Fibroblast of lung (primary cell): Measurements from ENCODE around the gene CYBA. TPM values are rescaled to one million over a fixed set of nuclear protein-coding genes. Genes with fewer than 3 reads are reported as not detected.

Source experiments
- DNase-seq, 2 donors: peaks; one replicate each; pipeline versions ENCODE4 v3.0.0 to v3.0.0-alpha.2; 2010; ENCODE audit warnings: low read depth in 2 of 2
- H2AFZ ChIP-seq: 2 replicates; pipeline ENCODE4 v1.5.1; 2012; ENCODE audit warnings: low read length, control low read depth, inconsistent platforms
- H3K27ac ChIP-seq: 2 replicates; pipeline ENCODE4 v1.5.1; 2011; ENCODE audit warnings: low read length, control low read depth; ENCODE audit not compliant: insufficient read depth
- H3K27me3 ChIP-seq: 2 replicates; pipeline ENCODE4 v1.5.1; 2011; ENCODE audit warnings: mild to moderate bottlenecking, low read length; ENCODE audit not compliant: control insufficient read depth, insufficient read depth
- H3K36me3 ChIP-seq: 2 replicates; pipeline ENCODE4 v1.5.1; 2011; ENCODE audit warnings: low read length; ENCODE audit not compliant: control insufficient read depth, insufficient read depth
- H3K4me1 ChIP-seq: 2 replicates; pipeline ENCODE4 v1.5.1; 2011; ENCODE audit warnings: low read length; ENCODE audit not compliant: control insufficient read depth, insufficient read depth; ENCODE audit errors: extremely low read depth
- H3K4me2 ChIP-seq: 2 replicates; pipeline ENCODE4 v1.5.1; 2011; ENCODE audit warnings: low read length, control low read depth; ENCODE audit not compliant: insufficient read depth; ENCODE audit errors: extremely low read depth
- H3K4me3 ChIP-seq, 4 experiments: fragments of 200-600 bp in 1 of 4; sonication (generic) in 1 of 4; replicated peaks in 1 of 4; 2 replicates each; pipeline ENCODE4 v1.5.1; 2011 to 2016; ENCODE audit warnings: low read length in 4 of 4, low read depth in 3 of 4, mild to moderate bottlenecking in 3 of 4, control low read depth in 2 of 4, inconsistent platforms in 1 of 4, mixed read lengths in 1 of 4; ENCODE audit not compliant: insufficient read depth in 1 of 4; ENCODE audit errors: control extremely low read depth in 1 of 4
- H3K79me2 ChIP-seq: 2 replicates; pipeline ENCODE4 v1.5.1; 2012; ENCODE audit warnings: mild to moderate bottlenecking, low read length, inconsistent platforms; ENCODE audit not compliant: control insufficient read depth, insufficient read depth
- H3K9ac ChIP-seq: 2 replicates; pipeline ENCODE4 v1.5.1; 2011; ENCODE audit warnings: mild to moderate bottlenecking, low read length, control low read depth; ENCODE audit not compliant: insufficient read depth
- H3K9me3 ChIP-seq: 2 replicates; pipeline ENCODE4 v1.5.1; 2012; ENCODE audit warnings: low read depth, low read length; ENCODE audit not compliant: control insufficient read depth, insufficient read depth
- H4K20me1 ChIP-seq: 2 replicates; pipeline ENCODE4 v1.5.1; 2011; ENCODE audit warnings: low read length; ENCODE audit not compliant: control insufficient read depth, insufficient read depth; ENCODE audit errors: extremely low read depth
- EZH2 ChIP-seq: IDR thresholded peaks from 2 replicates; pipeline ENCODE4 v1.5.1; 2012; ENCODE audit warnings: low read length, control low read depth, mild to moderate bottlenecking; ENCODE audit errors: missing control alignments
- polyA plus RNA-seq, 2 donors: library from polyadenylated mRNA; depleted of rRNA in 1 of 2; stranded (reverse) in 1 of 2; unstranded in 1 of 2; fragments of >200 nt; gene quantifications; 2 replicates each; pipeline ENCODE4 v1.2.1, GENCODE V29; 2011 to 2012; ENCODE audit warnings: missing spikeins in 1 of 2
- total RNA-seq: library from RNA; depleted of rRNA; stranded (reverse); fragments of >200 nt; gene quantifications from 2 replicates; pipeline ENCODE4 v1.2.1, GENCODE V29; 2014
- TF ChIP-seq, protein P1 (sequence below), 2 donors: IDR thresholded peaks in 1 of 2; conservative IDR thresholded peaks in 1 of 2; 1 replicate in 1 of 2; 2 replicates in 1 of 2; pipeline ENCODE4 v1.5.1; 2011 to 2012; ENCODE audit warnings: low read length in 2 of 2, control low read depth in 1 of 2, inconsistent platforms in 1 of 2, low read depth in 1 of 2, mild to moderate bottlenecking in 1 of 2

The CYBA gene
- total and polyA plus RNA-seq, 2 donors (not counting 1 experiment from before 2014, with no cell fraction given), result 74.7 to 124 TPM

DNA sequence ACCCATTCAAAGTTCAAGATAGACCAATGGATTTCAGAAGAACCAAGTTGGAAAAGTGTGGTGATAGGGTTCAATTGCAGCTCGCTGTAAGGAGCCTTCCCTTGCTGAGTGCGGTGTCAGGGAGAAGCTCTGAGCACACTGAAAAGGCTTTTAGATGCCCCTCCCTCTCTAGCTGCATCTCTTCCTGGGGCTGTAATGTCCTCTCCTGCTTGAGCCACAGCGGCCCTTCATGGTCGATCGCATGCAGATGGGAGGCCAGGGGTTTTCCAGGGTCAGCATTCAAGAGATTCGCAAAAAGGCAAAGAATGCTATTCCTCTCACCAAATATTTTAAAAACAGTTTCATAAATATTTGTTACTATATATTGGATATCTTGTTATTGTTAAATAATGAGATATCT is 56.9 kb downstream of the CYBA start:
- no peaks in the 10 kb centered on the region for H4K20me1 ChIP-seq
- no peaks in the 10 kb centered on the region for H3K4me1 ChIP-seq
- no peak overlapping the region for H3K9ac ChIP-seq
- H3K4me3 ChIP-seq, result no peak overlapping the region
- H3K4me2 ChIP-seq, result no peak overlapping the region
- no peak overlapping the region for H3K27ac ChIP-seq
- no peak overlapping the region for H2AFZ ChIP-seq
- no peak for DNase-seq
- H3K9me3 ChIP-seq, result no peaks in the 10 kb centered on the region
- TF ChIP-seq, protein P1, sequence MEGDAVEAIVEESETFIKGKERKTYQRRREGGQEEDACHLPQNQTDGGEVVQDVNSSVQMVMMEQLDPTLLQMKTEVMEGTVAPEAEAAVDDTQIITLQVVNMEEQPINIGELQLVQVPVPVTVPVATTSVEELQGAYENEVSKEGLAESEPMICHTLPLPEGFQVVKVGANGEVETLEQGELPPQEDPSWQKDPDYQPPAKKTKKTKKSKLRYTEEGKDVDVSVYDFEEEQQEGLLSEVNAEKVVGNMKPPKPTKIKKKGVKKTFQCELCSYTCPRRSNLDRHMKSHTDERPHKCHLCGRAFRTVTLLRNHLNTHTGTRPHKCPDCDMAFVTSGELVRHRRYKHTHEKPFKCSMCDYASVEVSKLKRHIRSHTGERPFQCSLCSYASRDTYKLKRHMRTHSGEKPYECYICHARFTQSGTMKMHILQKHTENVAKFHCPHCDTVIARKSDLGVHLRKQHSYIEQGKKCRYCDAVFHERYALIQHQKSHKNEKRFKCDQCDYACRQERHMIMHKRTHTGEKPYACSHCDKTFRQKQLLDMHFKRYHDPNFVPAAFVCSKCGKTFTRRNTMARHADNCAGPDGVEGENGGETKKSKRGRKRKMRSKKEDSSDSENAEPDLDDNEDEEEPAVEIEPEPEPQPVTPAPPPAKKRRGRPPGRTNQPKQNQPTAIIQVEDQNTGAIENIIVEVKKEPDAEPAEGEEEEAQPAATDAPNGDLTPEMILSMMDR (conservative IDR thresholded peaks at IDR 0.05 in 1 of 2, IDR thresholded peaks at IDR 0.05 in 1 of 2; ENCODE audit: low read depth in 1 of 2, low read length in 2 of 2), result no peak
- no peak for TF ChIP-seq EZH2
- peaks cover 14% of the 10 kb centered on the region for H3K36me3 ChIP-seq
- H3K27me3 ChIP-seq, result no peaks in the 10 kb centered on the region
- H3K79me2 ChIP-seq, result peaks cover 4% of the 10 kb centered on the region

DNA sequence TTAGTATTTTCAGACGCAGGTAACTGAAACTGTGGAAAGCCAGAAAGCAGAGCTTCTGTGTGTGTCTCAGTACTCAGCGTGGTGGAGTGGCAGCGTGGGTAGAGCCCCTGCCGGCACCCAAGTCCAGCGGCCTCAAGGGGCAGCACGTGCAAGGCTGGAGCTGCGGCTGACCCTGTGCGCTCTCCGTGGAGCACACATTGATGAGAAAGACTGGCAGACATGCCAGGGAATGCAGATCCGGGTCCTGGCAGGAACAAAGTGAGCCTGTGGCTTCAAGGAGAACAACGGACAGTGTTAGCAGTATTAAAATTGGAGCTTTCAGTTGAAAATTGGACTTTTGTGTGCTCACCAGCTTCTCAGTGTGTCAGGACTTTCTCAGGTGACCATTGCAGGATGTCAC is 57.4 kb downstream of the CYBA start:
- no peak overlapping the region for H3K4me3 ChIP-seq
- H3K4me2 ChIP-seq, result no peak overlapping the region
- H3K4me1 ChIP-seq, result no peaks in the 10 kb centered on the region
- no peaks in the 10 kb centered on the region for H3K27me3 ChIP-seq
- peaks cover 13% of the 10 kb centered on the region for H3K36me3 ChIP-seq
- H3K27ac ChIP-seq, result no peak overlapping the region
- no peaks in the 10 kb centered on the region for H4K20me1 ChIP-seq
- H3K79me2 ChIP-seq, result peaks cover 4% of the 10 kb centered on the region
- H3K9ac ChIP-seq, result no peak overlapping the region
- H2AFZ ChIP-seq, result no peak overlapping the region
- H3K9me3 ChIP-seq, result no peaks in the 10 kb centered on the region
- TF ChIP-seq, protein P1 (conservative IDR thresholded peaks at IDR 0.05 in 1 of 2, IDR thresholded peaks at IDR 0.05 in 1 of 2; ENCODE audit: low read depth in 1 of 2, low read length in 2 of 2), result no peak
- TF ChIP-seq EZH2, result no peak
- DNase-seq, result no peak

Other genes starting within 250 kb of the CYBA start
- 1.7 and 2.1 TPM in 2 replicates for gene ZFPM1, start 197.8 kb downstream of the CYBA start, total RNA-seq
- 0.27 and 0.36 TPM in 2 replicates for gene ZFPM1, start 197.8 kb downstream of the CYBA start, polyA plus RNA-seq
- 7.9 and 10.5 TPM in 2 replicates for gene ZC3H18, start 80.7 kb downstream of the CYBA start, total RNA-seq
- gene ZC3H18, start 80.7 kb downstream of the CYBA start, polyA plus RNA-seq, result 9.4 and 17.4 TPM in 2 replicates
- not detected in 2 replicates for gene IL17C, start 12.5 kb downstream of the CYBA start, total RNA-seq
- not detected in 2 replicates for gene IL17C, start 12.5 kb downstream of the CYBA start, polyA plus RNA-seq
- 60.1 and 204 TPM in 2 replicates for gene MVD, start 12.0 kb upstream of the CYBA start, total RNA-seq
- gene MVD, start 12.0 kb upstream of the CYBA start, polyA plus RNA-seq, result 35.9 and 43.4 TPM in 2 replicates
- gene SNAI3, start 35.5 kb upstream of the CYBA start, total RNA-seq, result under 0.01 and 0.17 TPM in 2 replicates
- 0.03 TPM in 1 of 2 replicates, not detected in the other for gene SNAI3, start 35.5 kb upstream of the CYBA start, polyA plus RNA-seq
- 9.7 and 13.6 TPM in 2 replicates for gene RNF166, start 55.4 kb upstream of the CYBA start, total RNA-seq
- gene RNF166, start 55.4 kb upstream of the CYBA start, polyA plus RNA-seq, result 6.6 and 8.2 TPM in 2 replicates
- gene CTU2, start 55.5 kb upstream of the CYBA start, total RNA-seq, result 11.9 and 13.4 TPM in 2 replicates
- 7.6 and 8.1 TPM in 2 replicates for gene CTU2, start 55.5 kb upstream of the CYBA start, polyA plus RNA-seq
- 135 and 313 TPM in 2 replicates for gene PIEZO1, start 134.2 kb upstream of the CYBA start, total RNA-seq
- gene PIEZO1, start 134.2 kb upstream of the CYBA start, polyA plus RNA-seq, result 94.5 and 126 TPM in 2 replicates
- 0.77 and 3.6 TPM in 2 replicates for gene CDT1, start 152.7 kb upstream of the CYBA start, total RNA-seq
- gene CDT1, start 152.7 kb upstream of the CYBA start, polyA plus RNA-seq, result 1.3 and 4.5 TPM in 2 replicates
- 50.3 and 95.6 TPM in 2 replicates for gene APRT, start 160.9 kb upstream of the CYBA start, total RNA-seq
- 39.2 and 57.6 TPM in 2 replicates for gene APRT, start 160.9 kb upstream of the CYBA start, polyA plus RNA-seq
- gene GALNS, start 205.9 kb upstream of the CYBA start, total RNA-seq, result 20.8 and 29.6 TPM in 2 replicates
- 8.6 and 10.6 TPM in 2 replicates for gene GALNS, start 205.9 kb upstream of the CYBA start, polyA plus RNA-seq
- 46.5 and 47.7 TPM in 2 replicates for gene TRAPPC2L, start 206.1 kb upstream of the CYBA start, total RNA-seq
- gene TRAPPC2L, start 206.1 kb upstream of the CYBA start, polyA plus RNA-seq, result 63.7 and 78.6 TPM in 2 replicates
- not detected in 2 replicates for gene PABPN1L, start 215.6 kb upstream of the CYBA start, total RNA-seq
- not detected in 2 replicates for gene PABPN1L, start 215.6 kb upstream of the CYBA start, polyA plus RNA-seq